HG03354 (cell line): ENCODE results near the gene CCDC192.

Experiments
- ATAC-seq: cut with Tn5 transposase; IDR thresholded peaks from one replicate; pipeline ENCODE4 v1.9.1; 2021; ENCODE audit warnings: mild to moderate bottlenecking; ENCODE audit not compliant: unreplicated experiment, poor library complexity, severe bottlenecking

The CCDC192 gene

GRCh38 chr5:127936439-127936972, 233.3 kb downstream of the CCDC192 start:
- ATAC-seq: peak; percentile 75

- no peak for ATAC-seq
Observed at GRCh38 chr5:127938746-127939145, 235.6 kb downstream of the CCDC192 start.

GRCh38 chr5:127940854-127941253, 237.7 kb downstream of the CCDC192 start:
- no peak for ATAC-seq

- ATAC-seq: no peak
Observed at GRCh38 chr5:127941646-127942045, 238.5 kb downstream of the CCDC192 start.

- ATAC-seq: no peak
Observed at GRCh38 chr5:127942246-127943060, 239.3 kb downstream of the CCDC192 start.

GRCh38 chr5:127943061-127943371, 239.8 kb downstream of the CCDC192 start:
- ATAC-seq: peak; percentile 81

GRCh38 chr5:127944125-127944524, 240.9 kb downstream of the CCDC192 start:
- ATAC-seq: no peak

GRCh38 chr5:127947941-127948340, 244.8 kb downstream of the CCDC192 start:
- no peak for ATAC-seq

GRCh38 chr5:127950707-127951391, 247.7 kb downstream of the CCDC192 start:
- ATAC-seq: no peak

- ATAC-seq: no peak
Observed at GRCh38 chr5:127951791-127952190, 248.6 kb downstream of the CCDC192 start.

- ATAC-seq: no peak
Observed at GRCh38 chr5:127957183-127957582, 254.0 kb downstream of the CCDC192 start.

GRCh38 chr5:127957701-127958239, 254.6 kb downstream of the CCDC192 start:
- no peak for ATAC-seq

GRCh38 chr5:127958421-127959011, 255.3 kb downstream of the CCDC192 start:
- no peak for ATAC-seq

- no peak for ATAC-seq
Observed at GRCh38 chr5:127959152-127959764, 256.1 kb downstream of the CCDC192 start.

GRCh38 chr5:127960270-127960691, 257.1 kb downstream of the CCDC192 start:
- ATAC-seq: no peak

GRCh38 chr5:127961006-127961762, 258.0 kb downstream of the CCDC192 start:
- ATAC-seq: no peak

GRCh38 chr5:127961763-127962145, 258.6 kb downstream of the CCDC192 start:
- ATAC-seq: no peak

GRCh38 chr5:127962491-127962890, 259.3 kb downstream of the CCDC192 start:
- ATAC-seq: no peak

- no peak for ATAC-seq
Observed at GRCh38 chr5:127963233-127963632, 260.0 kb downstream of the CCDC192 start.
